Measurements from ENCODE around the gene EIF3B.
"Not testable (repeated sequence)": the region's sequence is repeated elsewhere in the genome, so short reads cannot be mapped to it uniquely, and the experiment has no call there.

Gene EIF3B

GRCh38 chr7:2350055-2350454 is 4.6 kb upstream of the EIF3B start:
- no peak for FAIRE-seq

GRCh38 chr7:2350861-2351260 is 3.8 kb upstream of the EIF3B start:
- FAIRE-seq: no peak

- no peak for FAIRE-seq
Measured at GRCh38 chr7:2353113-2353935, 1.3 kb upstream of the EIF3B start.

- no peak for FAIRE-seq
Measured at GRCh38 chr7:2353936-2354185, 766 bp upstream of the EIF3B start.

DNA sequence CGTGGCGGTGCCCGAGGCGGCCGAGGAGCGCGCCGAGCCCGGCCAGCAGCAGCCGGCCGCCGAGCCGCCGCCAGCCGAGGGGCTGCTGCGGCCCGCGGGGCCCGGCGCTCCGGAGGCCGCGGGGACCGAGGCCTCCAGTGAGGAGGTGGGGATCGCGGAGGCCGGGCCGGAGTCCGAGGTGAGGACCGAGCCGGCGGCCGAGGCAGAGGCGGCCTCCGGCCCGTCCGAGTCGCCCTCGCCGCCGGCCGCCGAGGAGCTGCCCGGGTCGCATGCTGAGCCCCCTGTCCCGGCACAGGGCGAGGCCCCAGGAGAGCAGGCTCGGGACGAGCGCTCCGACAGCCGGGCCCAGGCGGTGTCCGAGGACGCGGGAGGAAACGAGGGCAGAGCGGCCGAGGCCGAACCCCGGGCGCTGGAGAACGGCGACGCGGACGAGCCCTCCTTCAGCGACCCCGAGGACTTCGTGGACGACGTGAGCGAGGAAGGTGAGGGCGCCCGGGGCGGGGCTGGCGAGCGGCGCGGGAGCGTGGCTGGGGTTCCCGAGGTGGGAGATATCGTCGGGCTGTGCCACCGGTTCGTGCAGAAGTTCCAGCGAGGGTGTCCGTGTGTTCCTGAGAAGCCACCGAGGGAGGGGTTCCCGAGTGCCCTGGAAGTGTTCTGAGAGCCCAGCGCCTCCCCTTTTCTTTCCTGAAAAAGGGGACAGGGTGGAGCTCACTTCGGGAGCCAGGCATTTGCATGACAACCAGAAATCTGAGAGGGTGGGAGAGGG is 495 bp downstream of the EIF3B start:
- FAIRE-seq: no peak

- no peak for FAIRE-seq
Measured at GRCh38 chr7:2355705-2356008, 1.0 kb downstream of the EIF3B start.

DNA sequence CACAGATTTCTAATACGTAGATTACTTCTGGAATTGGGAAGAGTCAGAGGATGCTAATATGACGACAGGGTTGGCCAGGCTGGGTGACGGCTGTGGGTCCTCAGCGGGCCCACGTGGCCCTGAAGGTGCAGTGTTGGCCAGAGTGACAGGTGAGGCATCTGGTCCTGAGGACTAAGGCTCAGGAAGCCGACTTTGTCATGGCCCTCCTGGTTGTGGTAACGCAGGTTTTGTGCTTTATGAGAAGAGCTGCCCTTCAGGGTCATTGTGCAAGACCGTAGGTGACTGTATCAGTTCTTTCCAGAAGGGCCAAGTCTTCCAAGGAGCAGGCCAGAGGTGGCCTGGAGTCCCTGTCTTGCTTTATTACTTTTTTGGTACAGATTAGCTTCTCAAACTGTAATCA is 2.5 kb downstream of the EIF3B start:
- FAIRE-seq: no peak

- no peak for FAIRE-seq
Measured at GRCh38 chr7:2357571-2357970, 2.9 kb downstream of the EIF3B start.

DNA sequence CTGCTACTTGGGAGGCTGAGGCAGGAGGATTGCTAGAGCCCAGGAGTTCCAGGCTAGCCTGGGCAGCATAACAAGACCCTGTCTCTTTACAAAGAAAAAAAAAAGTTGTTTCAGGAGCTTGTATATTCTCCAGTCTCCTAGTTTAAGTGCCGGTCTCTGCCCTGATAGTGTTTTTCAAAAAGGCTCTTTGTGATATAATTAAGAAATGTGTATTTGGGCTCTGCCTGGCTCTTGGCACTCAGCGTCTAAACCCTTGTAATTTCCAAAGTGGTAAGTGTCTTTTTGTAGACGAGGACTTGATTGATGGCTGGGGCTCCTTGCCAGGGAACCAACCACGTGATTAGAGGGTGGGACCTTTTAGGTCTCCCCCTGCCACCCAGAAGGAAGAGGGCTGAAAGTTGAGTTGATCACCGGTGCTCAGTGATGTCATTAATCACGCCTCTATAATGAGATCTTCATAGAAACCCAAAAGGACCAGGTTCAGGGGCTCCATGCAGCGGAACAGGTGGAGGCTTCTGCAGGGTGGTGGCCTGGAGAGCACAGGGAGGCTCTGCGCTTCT is 4.4 kb downstream of the EIF3B start:
- no peak for FAIRE-seq

DNA sequence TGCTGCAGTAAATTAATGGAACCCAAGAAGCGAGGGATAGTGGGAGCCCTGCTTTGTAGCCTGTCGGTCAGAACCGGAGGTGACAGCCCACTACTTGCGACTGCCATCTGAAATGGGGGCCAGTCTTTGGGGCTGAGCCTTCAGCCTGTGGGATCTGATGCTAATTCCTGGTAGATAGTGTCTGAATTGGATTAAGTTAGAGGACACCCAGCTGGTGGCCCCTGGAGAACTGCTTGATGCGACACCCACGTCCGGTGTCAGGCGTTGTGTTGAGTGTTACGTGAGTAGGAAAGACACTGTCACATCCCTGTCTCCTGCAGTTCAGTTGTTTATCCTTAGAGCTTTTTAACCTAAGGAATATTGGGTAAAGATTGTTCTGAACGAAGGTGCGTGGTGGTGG is 5.0 kb downstream of the EIF3B start:
- FAIRE-seq: no peak

DNA sequence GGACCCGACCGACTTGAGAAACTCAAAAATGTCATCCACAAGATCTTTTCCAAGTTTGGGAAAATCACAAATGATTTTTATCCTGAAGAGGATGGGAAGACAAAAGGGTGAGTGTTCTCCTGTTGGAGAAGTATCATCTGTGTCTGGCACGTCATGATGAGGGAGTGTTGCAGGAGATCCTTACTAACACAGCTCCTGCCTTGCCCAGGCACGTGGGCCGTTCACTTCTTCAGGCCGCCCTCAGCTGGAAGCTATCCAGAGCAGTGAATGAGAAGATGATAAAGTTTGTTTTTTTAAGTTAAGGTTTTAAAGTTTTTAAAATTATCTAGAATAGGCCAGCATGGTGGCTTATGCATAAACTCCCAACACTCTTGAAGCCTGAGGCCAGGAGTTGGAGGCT is 6.2 kb downstream of the EIF3B start:
- FAIRE-seq: no peak

DNA sequence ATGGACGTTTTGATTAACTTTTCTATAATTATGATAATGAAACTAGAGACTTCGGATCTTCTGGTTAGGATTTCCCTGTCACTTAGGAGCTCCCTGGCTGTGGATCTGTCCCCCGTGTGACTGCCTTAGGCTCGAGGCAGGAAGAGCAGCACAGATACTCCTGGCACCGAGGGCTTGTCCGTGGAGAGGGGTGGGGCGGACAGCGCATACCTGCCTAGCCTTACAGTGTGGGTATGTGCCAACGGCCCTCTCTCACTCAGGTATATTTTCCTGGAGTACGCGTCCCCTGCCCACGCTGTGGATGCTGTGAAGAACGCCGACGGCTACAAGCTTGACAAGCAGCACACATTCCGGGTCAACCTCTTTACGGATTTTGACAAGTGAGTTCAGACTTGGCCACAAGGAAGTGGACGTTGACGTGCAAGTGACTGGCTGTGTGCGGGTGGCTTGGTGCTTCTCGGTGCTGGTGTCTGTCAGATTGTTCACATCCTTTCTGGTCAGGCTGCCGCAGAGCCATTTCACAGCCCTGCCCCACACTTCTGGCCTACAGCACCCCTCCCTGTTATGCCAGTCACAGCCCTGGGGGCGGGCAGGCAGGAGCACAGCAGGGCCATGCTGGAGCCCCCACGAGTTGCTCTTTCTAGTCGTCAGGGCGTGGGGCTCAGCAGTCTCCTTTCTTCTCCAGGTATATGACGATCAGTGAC is 7.9 kb downstream of the EIF3B start:
- FAIRE-seq: no peak

GRCh38 chr7:2369139-2369538 is 14.5 kb downstream of the EIF3B start:
- no peak for FAIRE-seq

GRCh38 chr7:2371329-2371728 is 16.7 kb downstream of the EIF3B start:
- FAIRE-seq: no peak

GRCh38 chr7:2372724-2373123 is 18.1 kb downstream of the EIF3B start:
- no peak for FAIRE-seq

DNA sequence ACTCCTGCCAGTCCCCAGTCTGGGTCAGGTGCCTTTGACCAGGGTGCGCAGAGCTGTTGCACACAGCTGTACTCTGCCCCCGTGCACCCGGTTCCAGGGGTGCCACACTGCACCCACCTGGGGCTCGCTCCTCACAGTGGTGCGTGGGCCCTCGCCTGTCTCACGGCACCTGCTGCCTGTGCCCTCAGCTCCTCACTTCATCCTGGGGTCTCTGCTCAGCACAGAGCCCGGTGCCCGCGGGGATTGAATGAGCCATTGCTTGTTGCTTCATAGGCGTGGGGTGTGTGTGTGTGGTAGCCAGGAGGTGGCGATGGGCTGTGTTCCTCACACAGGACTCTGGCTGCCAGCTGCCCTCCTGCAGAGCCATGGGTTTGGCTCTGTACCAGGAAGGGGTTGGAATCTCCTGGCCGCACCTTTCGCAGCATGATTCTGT is 18.5 kb downstream of the EIF3B start:
- no peak for FAIRE-seq

DNA sequence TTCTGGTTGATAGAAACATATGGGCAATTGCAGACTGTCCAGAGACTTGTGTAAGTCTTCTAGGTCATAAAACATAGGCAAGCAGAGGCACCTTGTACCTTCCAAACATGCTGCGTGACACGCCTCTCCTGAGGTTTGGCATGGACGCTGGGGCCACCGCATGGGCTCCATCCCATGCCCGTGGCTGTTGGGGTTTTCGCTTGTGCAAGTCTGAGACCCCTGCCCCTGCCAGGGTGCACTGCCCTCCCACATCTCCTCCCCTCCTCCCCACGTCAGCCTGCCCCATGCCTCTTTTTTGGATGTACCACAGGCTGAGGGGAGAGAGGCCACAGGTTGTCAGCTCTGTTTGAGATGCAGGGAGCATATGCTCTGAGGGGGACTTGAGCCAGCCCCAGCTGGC is 19.0 kb downstream of the EIF3B start:
- no peak for FAIRE-seq

- FAIRE-seq: no peak
Measured at GRCh38 chr7:2374401-2374800, 19.8 kb downstream of the EIF3B start.

GRCh38 chr7:2374830-2375728 is 20.5 kb downstream of the EIF3B start:
- FAIRE-seq: no peak

DNA sequence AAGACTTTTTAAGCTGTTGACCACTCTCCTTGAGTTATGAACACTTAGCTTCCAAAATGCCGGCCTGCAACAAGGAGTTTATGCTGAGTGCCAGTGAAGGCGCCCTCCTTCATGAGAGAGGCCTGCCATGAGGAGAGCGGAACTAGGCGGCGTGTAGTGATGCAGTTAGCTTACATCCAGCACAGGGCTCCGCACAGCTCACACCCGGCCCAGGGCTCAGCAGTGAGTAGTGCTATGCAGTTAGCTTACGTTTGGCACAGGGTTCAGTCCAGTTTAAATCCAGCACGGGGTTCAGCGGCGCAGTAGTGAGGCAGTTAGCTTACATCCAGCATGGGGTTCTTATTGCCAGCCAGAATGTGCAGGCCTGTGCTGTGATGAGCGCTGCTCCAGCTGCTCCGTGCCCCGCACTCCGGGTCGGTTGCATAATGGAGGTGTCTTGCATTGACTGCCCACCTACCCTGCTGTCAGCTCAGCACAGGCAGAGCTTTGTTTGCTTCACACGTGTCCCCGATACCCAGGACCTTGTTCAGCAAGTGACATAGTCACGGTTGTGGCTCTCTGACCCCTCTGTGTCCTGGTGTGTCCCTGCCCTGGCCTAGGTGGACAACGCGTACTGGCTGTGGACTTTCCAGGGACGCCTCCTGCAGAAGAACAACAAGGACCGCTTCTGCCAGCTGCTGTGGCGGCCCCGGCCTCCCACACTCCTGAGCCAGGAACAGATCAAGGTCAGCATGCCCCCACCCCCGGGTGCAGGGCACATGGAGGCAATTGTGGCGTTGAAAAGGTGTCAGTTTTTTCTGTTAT is 21.9 kb downstream of the EIF3B start:
- FAIRE-seq: no peak

GRCh38 chr7:2377492-2377891 is 22.9 kb downstream of the EIF3B start:
- not testable (repeated sequence) for FAIRE-seq

GRCh38 chr7:2378125-2378524 is 23.5 kb downstream of the EIF3B start:
- FAIRE-seq: not testable (repeated sequence)
